OCI-LY7 (cell line): ENCODE results near the gene CDA. TPM values are rescaled to one million over a fixed set of nuclear protein-coding genes. Genes with fewer than 3 reads are reported as not detected.

ENCODE experiments used
- BruUV-seq: library from RNA; stranded (reverse); fragments of 400-500 nt; replicated peaks from 2 replicates; lab custom pipeline; 2021; lab: Mats Ljungman, UMichigan
- CTCF ChIA-PET: fragments of 300-600 bp; sonication (Branson Sonifier 250); formaldehyde crosslinking; loops from one replicate; lab custom pipeline; 2022; ENCODE audit warnings: antibody characterized with exemption; ENCODE audit not compliant: unreplicated experiment; lab: Charles Lee
- POLR2A ChIA-PET: fragments of 300-600 bp; sonication (Branson Sonifier 250); formaldehyde crosslinking; loops from one replicate; lab custom pipeline; 2022; ENCODE audit warnings: antibody characterized with exemption; lab: Charles Lee
- DNase-seq: peaks from one replicate; pipeline ENCODE4 v3.0.0-alpha.2; 2015; ENCODE audit warnings: low spot score
- H2AFZ ChIP-seq: fragments of 200-600 bp; sonication (generic), shearing (Covaris generic); 2 replicates; pipeline ENCODE4 v1.6.1; 2014; ENCODE audit warnings: mild to moderate bottlenecking, antibody characterized with exemption, low read length, moderate library complexity
- H3K27ac ChIP-seq: fragments of 200-600 bp; sonication (generic); 2 replicates; pipeline ENCODE4 v1.5.1; 2014; ENCODE audit warnings: mixed run types, low read depth, mild to moderate bottlenecking, moderate library complexity, low read length, inconsistent platforms; ENCODE audit not compliant: poor library complexity, severe bottlenecking
- H3K36me3 ChIP-seq: fragments of 200-600 bp; sonication (generic); 2 replicates; pipeline ENCODE4 v1.6.1; 2014; ENCODE audit warnings: mild to moderate bottlenecking, antibody characterized with exemption, low read length, moderate library complexity, mixed read lengths; ENCODE audit not compliant: insufficient read depth
- H3K4me1 ChIP-seq: fragments of 200-600 bp; sonication (generic); 2 replicates; pipeline ENCODE4 v1.5.1; 2014; ENCODE audit warnings: mild to moderate bottlenecking, low read length; ENCODE audit not compliant: insufficient read depth, poor library complexity, severe bottlenecking
- H3K4me2 ChIP-seq: fragments of 200-600 bp; sonication (generic); 2 replicates; pipeline ENCODE4 v1.6.1; 2014; ENCODE audit warnings: mild to moderate bottlenecking, low read length
- H3K4me3 ChIP-seq: fragments of 200-600 bp; sonication (generic); 2 replicates; pipeline ENCODE4 v1.5.1; 2014; ENCODE audit warnings: mild to moderate bottlenecking, low read depth, low read length; ENCODE audit not compliant: poor library complexity, severe bottlenecking
- H3K79me2 ChIP-seq: fragments of 200-600 bp; sonication (generic); 2 replicates; pipeline ENCODE4 v1.6.1; 2016; ENCODE audit warnings: low read depth, mild to moderate bottlenecking, low read length, moderate library complexity, mixed read lengths; ENCODE audit not compliant: insufficient read depth
- H3K9me2 ChIP-seq: fragments of 200-600 bp; sonication (generic); 2 replicates; pipeline ENCODE4 v1.6.1; 2016; ENCODE audit warnings: mild to moderate bottlenecking, low read length, mixed read lengths; ENCODE audit not compliant: insufficient read depth
- H3K9me3 ChIP-seq: fragments of 200-600 bp; sonication (generic); 2 replicates; pipeline ENCODE4 v1.6.1; 2014; ENCODE audit warnings: mild to moderate bottlenecking, mixed run types, low read length, mixed read lengths
- H4K20me1 ChIP-seq: fragments of 200-600 bp; sonication (generic); 2 replicates; pipeline ENCODE4 v1.6.1; 2014; ENCODE audit warnings: mild to moderate bottlenecking, antibody characterized with exemption, low read length, moderate library complexity, mixed read lengths; ENCODE audit not compliant: insufficient read depth
- EZH2phosphoT487 ChIP-seq: fragments of 200-600 bp; sonication (generic); IDR thresholded peaks from 2 replicates; pipeline ENCODE4 v1.6.1; 2018; ENCODE audit warnings: low read depth, borderline replicate concordance, mild to moderate bottlenecking, mixed run types, antibody characterized with exemption, low read length, moderate library complexity, mixed read lengths
- intact Hi-C: fragments of 100-400 bp; cut with micrococcal nuclease; formaldehyde crosslinking; loops from one replicate; pipeline ENCODE4 v1.10.0; 2022; ENCODE audit not compliant: unreplicated experiment
- total RNA-seq, 2 experiments: library from RNA; depleted of rRNA in 1 of 2; stranded (reverse); fragments of >200 nt in 1 of 2; shearing (Covaris generic) in 1 of 2; gene quantifications; 2 replicates each; pipeline ENCODE4 v1.2.3, GENCODE V29; 2014 to 2022
- TF ChIP-seq, protein P1 (sequence below): fragments of 200-600 bp; sonication (generic); conservative IDR thresholded peaks from 2 replicates; pipeline ENCODE4 v1.5.1; 2014; ENCODE audit warnings: mild to moderate bottlenecking, antibody characterized with exemption, low read length, moderate library complexity, mixed read lengths

CDA gene
- total RNA-seq, 2 experiments from 2014 or later, result not detected

DNA sequence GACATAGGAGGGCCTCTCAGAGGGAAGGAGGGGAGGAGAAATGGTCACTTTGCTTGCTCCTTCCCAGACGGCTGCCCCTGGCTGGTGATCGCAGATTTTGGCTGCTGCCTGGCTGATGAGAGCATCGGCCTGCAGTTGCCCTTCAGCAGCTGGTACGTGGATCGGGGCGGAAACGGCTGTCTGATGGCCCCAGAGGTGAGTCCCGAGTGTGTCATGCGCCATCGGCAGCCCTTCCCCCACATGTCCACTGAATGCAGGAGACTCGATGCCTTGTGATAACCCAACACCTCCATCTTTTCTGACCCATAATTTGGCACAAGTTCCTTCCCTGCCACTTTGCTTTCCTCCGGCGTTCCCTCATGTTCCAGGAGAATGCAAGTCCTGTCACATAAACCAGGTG lies 59.5 kb downstream of the CDA start:
- no peak overlapping the region for H3K4me3 ChIP-seq
- H3K4me2 ChIP-seq, result no peak overlapping the region
- no TSS peak for BruUV-seq
- no peaks in the 10 kb centered on the region for H3K9me3 ChIP-seq
- ChIA-PET POLR2A (interaction anchor here (1.1 kb wide), 1 partner anchor 15 kb away, joined by 4 read pairs; no protein-coding TSS in a partner anchor), CTCF (interaction anchor here (0.8 kb wide), 1 partner anchor 15 kb away, joined by 3 read pairs; no protein-coding TSS in a partner anchor)
- peaks cover 50% of the 10 kb centered on the region for H3K36me3 ChIP-seq
- no peaks in the 10 kb centered on the region for H3K79me2 ChIP-seq
- no peaks in the 10 kb centered on the region for H4K20me1 ChIP-seq
- H3K9me2 ChIP-seq, result no peaks in the 10 kb centered on the region
- no peaks in the 10 kb centered on the region for H3K4me1 ChIP-seq
- TF ChIP-seq, protein P1, sequence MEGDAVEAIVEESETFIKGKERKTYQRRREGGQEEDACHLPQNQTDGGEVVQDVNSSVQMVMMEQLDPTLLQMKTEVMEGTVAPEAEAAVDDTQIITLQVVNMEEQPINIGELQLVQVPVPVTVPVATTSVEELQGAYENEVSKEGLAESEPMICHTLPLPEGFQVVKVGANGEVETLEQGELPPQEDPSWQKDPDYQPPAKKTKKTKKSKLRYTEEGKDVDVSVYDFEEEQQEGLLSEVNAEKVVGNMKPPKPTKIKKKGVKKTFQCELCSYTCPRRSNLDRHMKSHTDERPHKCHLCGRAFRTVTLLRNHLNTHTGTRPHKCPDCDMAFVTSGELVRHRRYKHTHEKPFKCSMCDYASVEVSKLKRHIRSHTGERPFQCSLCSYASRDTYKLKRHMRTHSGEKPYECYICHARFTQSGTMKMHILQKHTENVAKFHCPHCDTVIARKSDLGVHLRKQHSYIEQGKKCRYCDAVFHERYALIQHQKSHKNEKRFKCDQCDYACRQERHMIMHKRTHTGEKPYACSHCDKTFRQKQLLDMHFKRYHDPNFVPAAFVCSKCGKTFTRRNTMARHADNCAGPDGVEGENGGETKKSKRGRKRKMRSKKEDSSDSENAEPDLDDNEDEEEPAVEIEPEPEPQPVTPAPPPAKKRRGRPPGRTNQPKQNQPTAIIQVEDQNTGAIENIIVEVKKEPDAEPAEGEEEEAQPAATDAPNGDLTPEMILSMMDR, result no peak
- no peak for TF ChIP-seq EZH2phosphoT487
- H2AFZ ChIP-seq, result no peak overlapping the region
- no peak for DNase-seq
- intact Hi-C loops, result no loop called here
- no peak overlapping the region for H3K27ac ChIP-seq

DNA sequence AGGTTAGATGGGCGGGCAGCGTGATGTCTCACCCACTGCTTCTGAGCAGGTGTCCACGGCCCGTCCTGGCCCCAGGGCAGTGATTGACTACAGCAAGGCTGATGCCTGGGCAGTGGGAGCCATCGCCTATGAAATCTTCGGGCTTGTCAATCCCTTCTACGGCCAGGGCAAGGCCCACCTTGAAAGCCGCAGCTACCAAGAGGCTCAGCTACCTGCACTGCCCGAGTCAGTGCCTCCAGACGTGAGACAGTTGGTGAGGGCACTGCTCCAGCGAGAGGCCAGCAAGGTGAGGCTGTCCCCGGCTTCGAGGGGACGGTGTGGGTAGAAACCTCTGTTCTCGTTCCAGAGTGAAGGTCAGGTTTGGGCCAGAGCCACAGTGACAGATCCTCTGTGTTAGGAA lies 60.0 kb downstream of the CDA start:
- Histone ChIP-seq H3K9me3 (no peaks in the 10 kb centered on the region), H3K4me1 (no peaks in the 10 kb centered on the region), H2AFZ (no peak overlapping the region), H3K79me2 (no peaks in the 10 kb centered on the region), H4K20me1 (no peaks in the 10 kb centered on the region), H3K36me3 (peaks cover 55% of the 10 kb centered on the region), H3K4me2 (no peak overlapping the region), H3K4me3 (no peak overlapping the region), H3K9me2 (no peaks in the 10 kb centered on the region), H3K27ac (no peak overlapping the region)
- DNase-seq, result no peak
- no peak for TF ChIP-seq EZH2phosphoT487
- TF ChIP-seq, protein P1, result no peak
- CTCF ChIA-PET, result no interaction called here
- intact Hi-C loops, result no loop called here
- POLR2A ChIA-PET, result no interaction called here
- BruUV-seq, result no TSS peak

DNA sequence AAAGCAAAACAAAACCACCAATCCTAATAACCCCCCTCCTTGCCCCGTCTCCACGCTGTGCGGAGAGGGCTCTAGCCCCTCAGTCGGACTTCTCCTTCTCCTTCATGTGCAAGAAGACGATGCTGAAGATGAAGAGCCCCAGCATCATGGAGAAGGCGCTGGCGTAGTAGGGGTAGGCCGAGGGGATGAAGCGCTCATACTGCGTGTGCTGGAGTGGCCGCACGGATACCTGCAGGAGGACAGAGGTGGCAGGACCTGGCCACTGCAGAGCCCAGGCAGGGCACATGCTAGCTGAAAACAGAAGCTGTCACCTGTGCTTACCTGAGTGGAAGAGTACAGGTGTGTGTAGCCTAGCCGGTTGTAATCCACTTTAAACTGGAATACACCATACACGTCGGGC lies 63.4 kb downstream of the CDA start:
- CTCF ChIA-PET, result no interaction called here
- TSS peak; percentile 69 for BruUV-seq

More for the DNA sequence above, 63.4 kb downstream of the CDA start:
- Histone ChIP-seq H3K79me2 (peaks cover 4% of the 10 kb centered on the region; the same call in 1 of the 2 replicates), H3K36me3 (peaks cover 87% of the 10 kb centered on the region), H3K9me2 (no peaks in the 10 kb centered on the region), H3K4me1 (no peaks in the 10 kb centered on the region), H2AFZ (no peak overlapping the region), H4K20me1 (no peaks in the 10 kb centered on the region), H3K4me2 (no peak overlapping the region), H3K4me3 (no peak overlapping the region), H3K27ac (no peak overlapping the region), H3K9me3 (no peaks in the 10 kb centered on the region)
- DNase-seq, result no peak
- no peak for TF ChIP-seq EZH2phosphoT487
- TF ChIP-seq, protein P1, result no peak
- POLR2A ChIA-PET, result no interaction called here
- intact Hi-C loops, result no loop called here
